ENCODE data around the gene POMZP3.
"Not testable (repeated sequence)": the region's sequence is repeated elsewhere in the genome, so short reads cannot be mapped to it uniquely, and the experiment has no call there.

POMZP3 gene

GRCh38 chr7:76656425-76656824, 29.3 kb upstream of the POMZP3 start:
- no CpG with 5 or more reads among the region's 2 CpGs for WGBS, 2 donors (ENCODE audit: extremely low coverage in 2 of 2, insufficient read length in 2 of 2, insufficient replicate concordance in 1 of 2)

GRCh38 chr7:76642620-76643019, 15.5 kb upstream of the POMZP3 start:
- H3K9ac ChIP-seq (ENCODE audit: low read depth, low read length, poor library complexity); H4K8ac ChIP-seq (ENCODE audit: low read depth, low read length); H3K27ac ChIP-seq (replicated peaks; ENCODE audit: low read length); H2AK5ac ChIP-seq (ENCODE audit: low read depth, low read length); H3K36me3 ChIP-seq (replicated peaks in 1 of 2; ENCODE audit: control insufficient read depth in 2 of 2, insufficient read depth in 2 of 2, low read length in 2 of 2); H4K91ac ChIP-seq (ENCODE audit: low read depth, low read length, poor library complexity); H3K14ac ChIP-seq (ENCODE audit: low read length); H3K4me2 ChIP-seq (ENCODE audit: insufficient read depth, low read length, poor library complexity, severe bottlenecking); H3K4ac ChIP-seq (ENCODE audit: low read length); H3K27me3 ChIP-seq (ENCODE audit: control insufficient read depth in 3 of 3, insufficient read depth in 3 of 3, low read depth in 1 of 3, low read length in 3 of 3); H3K4me3 ChIP-seq (ENCODE audit: low read length in 2 of 2); H3K79me1 ChIP-seq (ENCODE audit: low read depth, low read length); DNase-seq (ENCODE audit: low spot score); H2BK120ac ChIP-seq (ENCODE audit: low read depth, low read length); H2BK12ac ChIP-seq (ENCODE audit: low read length); H2BK15ac ChIP-seq (ENCODE audit: low read length); H3K4me1 ChIP-seq (ENCODE audit: control insufficient read depth in 2 of 2, insufficient read depth in 1 of 2, low read depth in 1 of 2, low read length in 2 of 2); H3K18ac ChIP-seq (ENCODE audit: low read length); H2BK5ac ChIP-seq (ENCODE audit: low read length); H3K23ac ChIP-seq (ENCODE audit: low read depth, low read length, poor library complexity); H2AFZ ChIP-seq (ENCODE audit: low read length); H3K9me3 ChIP-seq (replicated peaks in 1 of 2; ENCODE audit: control insufficient read depth in 2 of 2, insufficient read depth in 1 of 2, low read depth in 1 of 2, low read length in 2 of 2): not testable (repeated sequence)
- WGBS, 2 donors (ENCODE audit: extremely low coverage in 2 of 2, insufficient read length in 2 of 2, insufficient replicate concordance in 1 of 2), result no CpG with 5 or more reads among the region's 5 CpGs

More at GRCh38 chr7:76656425-76656824, 29.3 kb upstream of the POMZP3 start:
- not testable (repeated sequence) for H2AFZ ChIP-seq (ENCODE audit: low read length); H3K9me3 ChIP-seq (replicated peaks in 1 of 2; ENCODE audit: control insufficient read depth in 2 of 2, insufficient read depth in 1 of 2, low read depth in 1 of 2, low read length in 2 of 2); H3K23ac ChIP-seq (ENCODE audit: low read depth, low read length, poor library complexity); H3K4me1 ChIP-seq (ENCODE audit: control insufficient read depth in 2 of 2, insufficient read depth in 1 of 2, low read depth in 1 of 2, low read length in 2 of 2); H3K14ac ChIP-seq (ENCODE audit: low read length); H2BK15ac ChIP-seq (ENCODE audit: low read length); H4K8ac ChIP-seq (ENCODE audit: low read depth, low read length); DNase-seq (ENCODE audit: low spot score); H2AK5ac ChIP-seq (ENCODE audit: low read depth, low read length); H4K91ac ChIP-seq (ENCODE audit: low read depth, low read length, poor library complexity); H3K27ac ChIP-seq (replicated peaks; ENCODE audit: low read length); H3K36me3 ChIP-seq (replicated peaks in 1 of 2; ENCODE audit: control insufficient read depth in 2 of 2, insufficient read depth in 2 of 2, low read length in 2 of 2); H3K18ac ChIP-seq (ENCODE audit: low read length); H2BK120ac ChIP-seq (ENCODE audit: low read depth, low read length); H3K4me3 ChIP-seq (ENCODE audit: low read length in 2 of 2); H3K27me3 ChIP-seq (ENCODE audit: control insufficient read depth in 3 of 3, insufficient read depth in 3 of 3, low read depth in 1 of 3, low read length in 3 of 3); H2BK5ac ChIP-seq (ENCODE audit: low read length); H2BK12ac ChIP-seq (ENCODE audit: low read length); H3K9ac ChIP-seq (ENCODE audit: low read depth, low read length, poor library complexity); H3K4me2 ChIP-seq (ENCODE audit: insufficient read depth, low read length, poor library complexity, severe bottlenecking); H3K79me1 ChIP-seq (ENCODE audit: low read depth, low read length); H3K4ac ChIP-seq (ENCODE audit: low read length)

GRCh38 chr7:76637061-76637691, 10.1 kb upstream of the POMZP3 start:
- H3K14ac ChIP-seq (ENCODE audit: low read length); H3K36me3 ChIP-seq (replicated peaks in 1 of 2; ENCODE audit: control insufficient read depth in 2 of 2, insufficient read depth in 2 of 2, low read length in 2 of 2); H3K9me3 ChIP-seq (replicated peaks in 1 of 2; ENCODE audit: control insufficient read depth in 2 of 2, insufficient read depth in 1 of 2, low read depth in 1 of 2, low read length in 2 of 2); H3K9ac ChIP-seq (ENCODE audit: low read depth, low read length, poor library complexity); H2BK15ac ChIP-seq (ENCODE audit: low read length); H3K4me1 ChIP-seq (ENCODE audit: control insufficient read depth in 2 of 2, insufficient read depth in 1 of 2, low read depth in 1 of 2, low read length in 2 of 2); DNase-seq (ENCODE audit: low spot score); H3K27ac ChIP-seq (replicated peaks; ENCODE audit: low read length); H3K23ac ChIP-seq (ENCODE audit: low read depth, low read length, poor library complexity); H3K4me3 ChIP-seq (ENCODE audit: low read length in 2 of 2); H3K18ac ChIP-seq (ENCODE audit: low read length); H3K79me1 ChIP-seq (ENCODE audit: low read depth, low read length); H3K4ac ChIP-seq (ENCODE audit: low read length); H3K27me3 ChIP-seq (ENCODE audit: control insufficient read depth in 3 of 3, insufficient read depth in 3 of 3, low read depth in 1 of 3, low read length in 3 of 3); H3K4me2 ChIP-seq (ENCODE audit: insufficient read depth, low read length, poor library complexity, severe bottlenecking); H2BK120ac ChIP-seq (ENCODE audit: low read depth, low read length); H2BK12ac ChIP-seq (ENCODE audit: low read length); H2AK5ac ChIP-seq (ENCODE audit: low read depth, low read length); H2BK5ac ChIP-seq (ENCODE audit: low read length); H2AFZ ChIP-seq (ENCODE audit: low read length); H4K8ac ChIP-seq (ENCODE audit: low read depth, low read length); H4K91ac ChIP-seq (ENCODE audit: low read depth, low read length, poor library complexity): not testable (repeated sequence)
- no CpG with 5 or more reads among the region's 7 CpGs for WGBS, 2 donors (ENCODE audit: extremely low coverage in 2 of 2, insufficient read length in 2 of 2, insufficient replicate concordance in 1 of 2)

DNA sequence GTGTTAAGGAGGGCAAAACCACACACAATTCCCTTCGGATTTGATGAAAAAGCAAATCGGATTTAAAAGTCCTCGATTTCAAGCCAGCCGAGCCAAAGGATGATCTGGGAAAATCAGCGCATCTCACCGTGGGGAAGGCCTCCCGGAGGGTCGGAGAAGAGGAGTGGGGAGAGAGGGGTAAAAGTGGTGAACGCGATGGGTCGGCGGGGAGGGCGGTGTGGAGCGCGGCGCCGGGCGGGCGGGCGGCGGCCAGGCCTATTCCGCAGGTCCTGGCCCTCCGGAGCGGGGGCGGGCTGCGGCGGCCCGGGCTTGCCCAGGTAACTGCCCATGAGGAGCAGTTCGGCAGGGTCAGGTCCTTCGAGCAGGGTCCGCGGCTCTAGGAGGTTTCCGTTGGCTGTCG, 498 bp downstream of the POMZP3 start:
- Histone ChIP-seq H3K4me2 (ENCODE audit: insufficient read depth, low read length, poor library complexity, severe bottlenecking) (peak overlapping the region; percentile 54), H3K23ac (ENCODE audit: low read depth, low read length, poor library complexity) (peak overlapping the region; percentile 65), H3K4me3 (ENCODE audit: low read length in 2 of 2) (peak overlapping the region; percentile 61 to 82), H2AFZ (ENCODE audit: low read length) (peak overlapping the region; percentile 45), H3K9ac (ENCODE audit: low read depth, low read length, poor library complexity) (peak overlapping the region; percentile 84)
- not testable (repeated sequence) for H4K8ac ChIP-seq (ENCODE audit: low read depth, low read length); H2BK120ac ChIP-seq (ENCODE audit: low read depth, low read length); H3K18ac ChIP-seq (ENCODE audit: low read length); H2BK5ac ChIP-seq (ENCODE audit: low read length); H3K27me3 ChIP-seq (ENCODE audit: control insufficient read depth in 3 of 3, insufficient read depth in 3 of 3, low read depth in 1 of 3, low read length in 3 of 3); H3K27ac ChIP-seq (replicated peaks; ENCODE audit: low read length); H3K9me3 ChIP-seq (replicated peaks in 1 of 2; ENCODE audit: control insufficient read depth in 2 of 2, insufficient read depth in 1 of 2, low read depth in 1 of 2, low read length in 2 of 2); H3K14ac ChIP-seq (ENCODE audit: low read length); H4K91ac ChIP-seq (ENCODE audit: low read depth, low read length, poor library complexity); H2AK5ac ChIP-seq (ENCODE audit: low read depth, low read length); H2BK12ac ChIP-seq (ENCODE audit: low read length); DNase-seq (ENCODE audit: low spot score); H3K36me3 ChIP-seq (replicated peaks in 1 of 2; ENCODE audit: control insufficient read depth in 2 of 2, insufficient read depth in 2 of 2, low read length in 2 of 2); H3K79me1 ChIP-seq (ENCODE audit: low read depth, low read length); H3K4me1 ChIP-seq (ENCODE audit: control insufficient read depth in 2 of 2, insufficient read depth in 1 of 2, low read depth in 1 of 2, low read length in 2 of 2); H2BK15ac ChIP-seq (ENCODE audit: low read length); H3K4ac ChIP-seq (ENCODE audit: low read length)
- WGBS, 2 donors (ENCODE audit: extremely low coverage in 2 of 2, insufficient read length in 2 of 2, insufficient replicate concordance in 1 of 2), result no CpG with 5 or more reads among the region's 34 CpGs
